IMR-90 (cell line): ENCODE measurements around the gene TMBIM6. TPM values are rescaled to one million over a fixed set of nuclear protein-coding genes. Genes with fewer than 3 reads are reported as not detected.

ENCODE experiments used
- ATAC-seq: fragments of 200-7000 bp; cut with Tn5 transposase; 2 replicates; pipeline ENCODE4 v1.9.1; 2020; ENCODE audit warnings: low read depth, mild to moderate bottlenecking, moderate library complexity
- BruUV-seq: library from RNA; stranded (reverse); fragments of 400-500 nt; replicated peaks from 2 replicates; lab custom pipeline; 2021; lab: Mats Ljungman, UMichigan
- CTCF ChIA-PET: fragments of 300-600 bp; formaldehyde crosslinking; extraction: SDS; loops from one replicate; lab custom pipeline; 2021; ENCODE audit warnings: antibody characterized with exemption; lab: Yijun Ruan, JAX
- POLR2A ChIA-PET: fragments of 300-600 bp; sonication (Branson Sonifier 250); formaldehyde crosslinking; loops from one replicate; lab custom pipeline; 2022; ENCODE audit warnings: antibody characterized with exemption; ENCODE audit not compliant: unreplicated experiment; lab: Charles Lee
- DNase-seq: peaks from one replicate; pipeline ENCODE4 v3.0.0; 2013
- H2AFZ ChIP-seq: replicated peaks from 2 replicates; pipeline ENCODE3; 2013; ENCODE audit warnings: low read length, mild to moderate bottlenecking; ENCODE audit not compliant: poor library complexity
- H2AK5ac ChIP-seq: 2 replicates; pipeline ENCODE4 v1.6.1; 2013; ENCODE audit warnings: low read depth, low read length, inconsistent platforms
- H2AK9ac ChIP-seq: replicated peaks from 2 replicates; pipeline ENCODE3; 2013; ENCODE audit warnings: mild to moderate bottlenecking, low read depth, low read length, moderate library complexity; ENCODE audit not compliant: poor library complexity
- H2BK120ac ChIP-seq: 2 replicates; pipeline ENCODE4 v1.6.1; 2013; ENCODE audit warnings: low read depth, low read length, inconsistent platforms
- H2BK15ac ChIP-seq: 3 replicates; pipeline ENCODE4 v1.6.1; 2013; ENCODE audit warnings: low read depth, low read length, inconsistent platforms
- H2BK20ac ChIP-seq: 2 replicates; pipeline ENCODE4 v1.6.1; 2013; ENCODE audit warnings: low read depth, mild to moderate bottlenecking, inconsistent platforms, low read length, moderate library complexity
- H2BK5ac ChIP-seq: 2 replicates; pipeline ENCODE4 v1.6.1; 2013; ENCODE audit warnings: mild to moderate bottlenecking, low read depth, low read length, inconsistent platforms; ENCODE audit not compliant: poor library complexity, severe bottlenecking
- H3K14ac ChIP-seq: replicated peaks from 2 replicates; pipeline ENCODE4 v1.6.1; 2013; ENCODE audit warnings: low read depth, low read length, inconsistent platforms
- H3K18ac ChIP-seq: 2 replicates; pipeline ENCODE4 v1.6.1; 2013; ENCODE audit warnings: low read depth, low read length, control low read depth
- H3K23ac ChIP-seq: 2 replicates; pipeline ENCODE4 v1.6.1; 2013; ENCODE audit warnings: low read depth, low read length, inconsistent platforms
- H3K27ac ChIP-seq: 2 replicates; pipeline ENCODE4 v1.5.1; 2013; ENCODE audit warnings: mild to moderate bottlenecking, control low read depth, low read length; ENCODE audit not compliant: insufficient read depth
- H3K27me3 ChIP-seq: 2 replicates; pipeline ENCODE4 v1.6.1; 2013; ENCODE audit warnings: low read length; ENCODE audit not compliant: control insufficient read depth, insufficient read depth
- H3K36me3 ChIP-seq: 2 replicates; pipeline ENCODE4 v1.6.1; 2013; ENCODE audit warnings: low read length, mixed read lengths; ENCODE audit not compliant: control insufficient read depth, insufficient read depth
- H3K4ac ChIP-seq: 2 replicates; pipeline ENCODE4 v1.6.1; 2013; ENCODE audit warnings: low read depth, low read length, inconsistent platforms
- H3K4me1 ChIP-seq: 2 replicates; pipeline ENCODE4 v1.6.1; 2013; ENCODE audit warnings: low read length, mixed read lengths; ENCODE audit not compliant: control insufficient read depth, insufficient read depth
- H3K4me2 ChIP-seq: 2 replicates; pipeline ENCODE4 v1.6.1; 2013; ENCODE audit warnings: low read depth, mild to moderate bottlenecking, control low read depth, low read length, moderate library complexity
- H3K4me3 ChIP-seq: 2 replicates; pipeline ENCODE4 v1.5.1; 2013; ENCODE audit warnings: low read depth, mild to moderate bottlenecking, control low read depth, low read length, moderate library complexity; ENCODE audit not compliant: insufficient read depth
- H3K56ac ChIP-seq: 2 replicates; pipeline ENCODE4 v1.6.1; 2013; ENCODE audit warnings: low read length, inconsistent platforms; ENCODE audit not compliant: insufficient read depth; ENCODE audit errors: extremely low read depth
- H3K79me1 ChIP-seq, 2 experiments: 2 replicates each; pipeline ENCODE4 v1.6.1; 2013; ENCODE audit warnings: low read length in 2 of 2, inconsistent platforms in 1 of 2, low read depth in 1 of 2
- H3K9ac ChIP-seq: 2 replicates; pipeline ENCODE4 v1.6.1; 2013; ENCODE audit warnings: low read depth, low read length, control low read depth
- H3K9me1 ChIP-seq: 2 replicates; pipeline ENCODE4 v1.6.1; 2013; ENCODE audit warnings: low read length, inconsistent platforms; ENCODE audit not compliant: insufficient read depth
- H3K9me3 ChIP-seq: 2 replicates; pipeline ENCODE4 v1.6.1; 2013; ENCODE audit warnings: low read length; ENCODE audit not compliant: control insufficient read depth, insufficient read depth
- H4K20me1 ChIP-seq: 2 replicates; pipeline ENCODE4 v1.6.1; 2013; ENCODE audit warnings: low read length, inconsistent platforms; ENCODE audit not compliant: insufficient read depth
- H4K5ac ChIP-seq: 2 replicates; pipeline ENCODE4 v1.6.1; 2013; ENCODE audit warnings: mild to moderate bottlenecking, low read depth, low read length, control low read depth
- H4K8ac ChIP-seq, 2 experiments: 2 replicates each; pipeline ENCODE4 v1.6.1; 2013; ENCODE audit warnings: low read depth in 2 of 2, low read length in 2 of 2, control low read depth in 1 of 2, inconsistent platforms in 1 of 2
- H4K91ac ChIP-seq: 2 replicates; pipeline ENCODE4 v1.6.1; 2013; ENCODE audit warnings: low read depth, low read length, inconsistent platforms; ENCODE audit not compliant: insufficient read depth
- BHLHE40 ChIP-seq: fragments of 150-350 bp; IDR thresholded peaks from 2 replicates; pipeline ENCODE4 v1.6.1; 2016; ENCODE audit warnings: mild to moderate bottlenecking, low read depth, low read length
- CEBPB ChIP-seq: IDR thresholded peaks from 2 replicates; pipeline ENCODE4 v1.6.1; 2012; ENCODE audit warnings: low read depth, low read length, improper control_type of control experiment
- CHD1 ChIP-seq: IDR thresholded peaks from 2 replicates; pipeline ENCODE4 v1.6.1; 2012; ENCODE audit warnings: low read depth, low read length, improper control_type of control experiment
- CTCF ChIP-seq: conservative IDR thresholded peaks from 2 replicates; pipeline ENCODE4 v1.5.1; 2012; ENCODE audit warnings: mild to moderate bottlenecking, low read depth, low read length, improper control_type of control experiment
- FOS ChIP-seq: fragments of 150-350 bp; IDR thresholded peaks from 2 replicates; pipeline ENCODE4 v1.6.1; 2016; ENCODE audit warnings: low read depth, low read length
- MAFK ChIP-seq: IDR thresholded peaks from 2 replicates; pipeline ENCODE4 v1.6.1; 2012; ENCODE audit warnings: low read depth, low read length, improper control_type of control experiment
- MAZ ChIP-seq: IDR thresholded peaks from 2 replicates; pipeline ENCODE4 v1.6.1; 2012; ENCODE audit warnings: low read depth, mild to moderate bottlenecking, low read length, improper control_type of control experiment, moderate library complexity, borderline replicate concordance
- MXI1 ChIP-seq: IDR thresholded peaks from 2 replicates; pipeline ENCODE4 v1.6.1; 2012; ENCODE audit warnings: low read depth, mild to moderate bottlenecking, low read length, moderate library complexity, borderline replicate concordance
- NFE2L2 ChIP-seq: fragments of 150-350 bp; IDR thresholded peaks from 2 replicates; pipeline ENCODE4 v1.6.1; 2016; ENCODE audit warnings: low read depth, mild to moderate bottlenecking, low read length
- POLR2A ChIP-seq: IDR thresholded peaks from 2 replicates; pipeline ENCODE4 v1.6.1; 2012; ENCODE audit warnings: mild to moderate bottlenecking, low read depth, low read length
- RAD21 ChIP-seq: IDR thresholded peaks from 2 replicates; pipeline ENCODE4 v1.6.1; 2012; ENCODE audit warnings: low read length, improper control_type of control experiment
- RCOR1 ChIP-seq: IDR thresholded peaks from 2 replicates; pipeline ENCODE4 v1.6.1; 2012; ENCODE audit warnings: mild to moderate bottlenecking, low read length, improper control_type of control experiment; ENCODE audit not compliant: insufficient replicate concordance
- RFX5 ChIP-seq: IDR thresholded peaks from 2 replicates; pipeline ENCODE4 v1.8.0; 2012; ENCODE audit warnings: low read depth, mild to moderate bottlenecking, low read length, moderate library complexity
- SMC3 ChIP-seq: fragments of 150-350 bp; IDR thresholded peaks from 2 replicates; pipeline ENCODE4 v1.6.1; 2016; ENCODE audit warnings: low read depth, mild to moderate bottlenecking, antibody characterized with exemption, low read length, moderate library complexity
- WGBS, 2 experiments: methylation state at CpG; one replicate each; pipeline versions ENCODE4 v1.1.5 to v1.1.7; 2013; ENCODE audit warnings: missing lambda C conversion rate in 2 of 2; ENCODE audit not compliant: insufficient read length in 1 of 2; ENCODE audit errors: extremely low coverage in 2 of 2; 5-methylcytosine and 5-hydroxymethylcytosine counted together
- dilution Hi-C: fragments of 300-500 bp; cut with HindIII; formaldehyde crosslinking; loops from one replicate; pipeline ENCODE4 v1.14.3; 2018; ENCODE audit warnings: low sequenced_read_pairs; ENCODE audit not compliant: unreplicated experiment
- in situ Hi-C: fragments of 300-500 bp; cut with MboI; formaldehyde crosslinking; loops from 3 replicates; pipeline ENCODE4 v1.14.3; 2019; ENCODE audit warnings: low sequenced_read_pairs, inconsistent platforms, mixed read lengths
- intact Hi-C: fragments of 100-400 bp; cut with micrococcal nuclease; formaldehyde crosslinking; loops from 2 replicates; pipeline ENCODE4 v1.10.0; 2022
- polyA plus RNA-seq, 3 experiments: library from polyadenylated mRNA; depleted of rRNA; stranded (reverse); fragments of >200 nt; gene quantifications; 2 replicates each; pipeline ENCODE4 v1.2.3, GENCODE V29; 2012; ENCODE audit warnings: low replicate concordance in 1 of 3
- total RNA-seq: library from RNA; depleted of rRNA; stranded (reverse); fragments of >200 nt; gene quantifications from 2 replicates; pipeline ENCODE4 v1.2.3, GENCODE V29; 2012
- TF ChIP-seq, protein P1 (sequence below): fragments of 150-350 bp; IDR thresholded peaks from 2 replicates; pipeline ENCODE4 v1.6.1; 2017; ENCODE audit warnings: mild to moderate bottlenecking, antibody characterized with exemption, low read length, low read depth
- TF ChIP-seq, protein P2 (sequence below): fragments of 150-350 bp; IDR thresholded peaks from 2 replicates; pipeline ENCODE4 v1.6.1; 2016; ENCODE audit warnings: low read depth, mild to moderate bottlenecking, low read length, moderate library complexity, borderline replicate concordance

TMBIM6 gene
- total and polyA plus RNA-seq, 2 of the 4 experiments (the other 2 are of a cell fraction), result 255 to 285 TPM

- Histone ChIP-seq H2BK5ac (no peak overlapping the region), H4K8ac (no peak overlapping the region), H3K14ac (no peak overlapping the region), H2BK15ac (no peak overlapping the region), H3K4me2 (no peak overlapping the region), H3K4me1 (no peaks in the 10 kb centered on the region), H3K9ac (no peak overlapping the region), H3K4ac (no peak overlapping the region), H2AFZ (no peak overlapping the region), H2AK9ac (no peak overlapping the region), H3K56ac (no peak overlapping the region), H4K91ac (no peak overlapping the region), H3K9me3 (no peaks in the 10 kb centered on the region), H3K27me3 (peaks cover 21% of the 10 kb centered on the region), H4K5ac (no peak overlapping the region), H2BK20ac (no peak overlapping the region), H3K4me3 (no peak overlapping the region), H2AK5ac (no peak overlapping the region), H3K18ac (no peak overlapping the region), H3K79me1 (no peaks in the 10 kb centered on the region), H4K20me1 (no peaks in the 10 kb centered on the region), H3K9me1 (no peaks in the 10 kb centered on the region), H3K36me3 (no peaks in the 10 kb centered on the region), H3K23ac (no peak overlapping the region), H3K27ac (no peak overlapping the region), H2BK120ac (no peak overlapping the region)
- POLR2A ChIA-PET, result no interaction called here
- intact Hi-C loops (no loop called here), dilution Hi-C loops (no loop called here), in situ Hi-C loops (no loop called here)
- TF ChIP-seq NFE2L2 (no peak), CEBPB (no peak), POLR2A (no peak), SMC3 (no peak), MAZ (no peak), RAD21 (no peak), MXI1 (no peak), RFX5 (no peak), MAFK (no peak), BHLHE40 (no peak), CTCF (no peak), FOS (no peak), RCOR1 (no peak), CHD1 (no peak)
- TF ChIP-seq, protein P1, sequence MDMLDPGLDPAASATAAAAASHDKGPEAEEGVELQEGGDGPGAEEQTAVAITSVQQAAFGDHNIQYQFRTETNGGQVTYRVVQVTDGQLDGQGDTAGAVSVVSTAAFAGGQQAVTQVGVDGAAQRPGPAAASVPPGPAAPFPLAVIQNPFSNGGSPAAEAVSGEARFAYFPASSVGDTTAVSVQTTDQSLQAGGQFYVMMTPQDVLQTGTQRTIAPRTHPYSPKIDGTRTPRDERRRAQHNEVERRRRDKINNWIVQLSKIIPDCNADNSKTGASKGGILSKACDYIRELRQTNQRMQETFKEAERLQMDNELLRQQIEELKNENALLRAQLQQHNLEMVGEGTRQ, result no peak
- TF ChIP-seq, protein P2, sequence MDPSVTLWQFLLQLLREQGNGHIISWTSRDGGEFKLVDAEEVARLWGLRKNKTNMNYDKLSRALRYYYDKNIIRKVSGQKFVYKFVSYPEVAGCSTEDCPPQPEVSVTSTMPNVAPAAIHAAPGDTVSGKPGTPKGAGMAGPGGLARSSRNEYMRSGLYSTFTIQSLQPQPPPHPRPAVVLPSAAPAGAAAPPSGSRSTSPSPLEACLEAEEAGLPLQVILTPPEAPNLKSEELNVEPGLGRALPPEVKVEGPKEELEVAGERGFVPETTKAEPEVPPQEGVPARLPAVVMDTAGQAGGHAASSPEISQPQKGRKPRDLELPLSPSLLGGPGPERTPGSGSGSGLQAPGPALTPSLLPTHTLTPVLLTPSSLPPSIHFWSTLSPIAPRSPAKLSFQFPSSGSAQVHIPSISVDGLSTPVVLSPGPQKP, result no peak
- CTCF ChIA-PET, result no interaction called here
- DNase-seq (no peak), ATAC-seq (no peak)
- WGBS, 2 experiments, result no CpG with 5 or more reads among the region's 1 CpG
- no TSS peak for BruUV-seq
These were observed 11.3 kb upstream of the TMBIM6 start for GRCh38 chr12:49730050-49730449.
